Liver (tissue), 9 donors: ENCODE measurements around the gene HNRNPDL. TPM values are rescaled to one million over a fixed set of nuclear protein-coding genes. Genes with fewer than 3 reads are reported as not detected.

Experiments
- DNase-seq: peaks from one replicate; pipeline ENCODE4 v3.0.0-alpha.2; 2017; ENCODE audit warnings: low spot score
- H3K27ac ChIP-seq, 2 donors: one replicate each; pipeline ENCODE4 v1.7.0; 2013; ENCODE audit warnings: inconsistent platforms in 2 of 2, low read length in 2 of 2, control low read depth in 1 of 2, low read depth in 1 of 2, mild to moderate bottlenecking in 1 of 2
- H3K27me3 ChIP-seq, 4 donors: one replicate each; pipeline versions ENCODE4 v1.6.1 to v1.7.0; 2013; ENCODE audit warnings: low read length in 3 of 4, inconsistent platforms in 1 of 4, mild to moderate bottlenecking in 1 of 4, moderate library complexity in 1 of 4; ENCODE audit not compliant: control insufficient read depth in 4 of 4, insufficient read depth in 4 of 4
- H3K36me3 ChIP-seq, 4 donors: one replicate each; pipeline versions ENCODE4 v1.6.1 to v1.7.0; 2013; ENCODE audit warnings: low read length in 3 of 4, mild to moderate bottlenecking in 3 of 4, low read depth in 1 of 4, moderate library complexity in 1 of 4; ENCODE audit not compliant: control insufficient read depth in 4 of 4, insufficient read depth in 3 of 4
- H3K4me1 ChIP-seq, 4 donors: one replicate each; pipeline versions ENCODE4 v1.6.1 to v1.7.0; 2013; ENCODE audit warnings: low read length in 3 of 4, mild to moderate bottlenecking in 3 of 4, moderate library complexity in 1 of 4; ENCODE audit not compliant: control insufficient read depth in 4 of 4, insufficient read depth in 4 of 4
- H3K4me3 ChIP-seq, 3 donors: one replicate each; pipeline versions ENCODE4 v1.6.1 to v1.7.0; 2013; ENCODE audit warnings: low read length in 3 of 3, control low read depth in 1 of 3, low read depth in 1 of 3, mild to moderate bottlenecking in 1 of 3
- H3K9ac ChIP-seq, 2 donors: one replicate each; pipeline ENCODE4 v1.7.0; 2013; ENCODE audit warnings: low read length in 2 of 2, mild to moderate bottlenecking in 2 of 2, moderate library complexity in 2 of 2, control low read depth in 1 of 2, low read depth in 1 of 2
- H3K9me3 ChIP-seq, 4 donors: one replicate each; pipeline versions ENCODE4 v1.6.1 to v1.7.0; 2013; ENCODE audit warnings: low read length in 3 of 4; ENCODE audit not compliant: control insufficient read depth in 4 of 4
- ATF3 ChIP-seq: IDR thresholded peaks from 2 replicates; pipeline ENCODE4 v1.6.1; 2016; ENCODE audit warnings: antibody characterized with exemption
- EGR1 ChIP-seq, 2 donors: IDR thresholded peaks; 2 replicates each; pipeline ENCODE4 v1.6.1; 2016 to 2018; ENCODE audit warnings: antibody characterized with exemption in 2 of 2, low read depth in 2 of 2
- FOXA1 ChIP-seq: IDR thresholded peaks from 2 replicates; pipeline ENCODE4 v1.6.1; 2016; ENCODE audit warnings: antibody characterized with exemption
- FOXA2 ChIP-seq: IDR thresholded peaks from 2 replicates; pipeline ENCODE4 v1.6.1; 2016; ENCODE audit warnings: antibody characterized with exemption
- GABPA ChIP-seq, 2 donors: IDR thresholded peaks in 1 of 2; conservative IDR thresholded peaks in 1 of 2; 2 replicates each; pipeline ENCODE4 v1.6.1; 2016; ENCODE audit warnings: antibody characterized with exemption in 2 of 2, mild to moderate bottlenecking in 1 of 2, moderate library complexity in 1 of 2
- HNF4A ChIP-seq, 2 donors: conservative IDR thresholded peaks; 2 replicates each; pipeline ENCODE4 v1.6.1; 2016; ENCODE audit warnings: antibody characterized with exemption in 2 of 2, mild to moderate bottlenecking in 2 of 2
- HNF4G ChIP-seq: IDR thresholded peaks from 2 replicates; pipeline ENCODE4 v1.6.1; 2016; ENCODE audit warnings: antibody characterized with exemption
- JUND ChIP-seq, 2 donors: IDR thresholded peaks; 2 replicates each; pipeline ENCODE4 v1.6.1; 2016; ENCODE audit warnings: antibody characterized with exemption in 2 of 2
- RAD21 ChIP-seq, 2 donors: IDR thresholded peaks; 2 replicates each; pipeline ENCODE4 v1.6.1; 2016; ENCODE audit warnings: antibody characterized with exemption in 2 of 2, mild to moderate bottlenecking in 2 of 2
- REST ChIP-seq: IDR thresholded peaks from 2 replicates; pipeline ENCODE4 v1.6.1; 2016; ENCODE audit warnings: antibody characterized with exemption, mild to moderate bottlenecking
- RXRA ChIP-seq, 2 donors: IDR thresholded peaks; 2 replicates each; pipeline ENCODE4 v1.6.1; 2017 to 2018; ENCODE audit warnings: antibody characterized with exemption in 2 of 2, mild to moderate bottlenecking in 1 of 2
- SP1 ChIP-seq: IDR thresholded peaks from 2 replicates; pipeline ENCODE4 v1.6.1; 2018; ENCODE audit warnings: antibody characterized with exemption, mild to moderate bottlenecking
- YY1 ChIP-seq: IDR thresholded peaks from 2 replicates; pipeline ENCODE4 v1.6.1; 2016; ENCODE audit warnings: antibody characterized with exemption, mild to moderate bottlenecking
- WGBS: extraction: QIAGEN DNeasy Blood & Tissue Kit; methylation state at CpG from one replicate; pipeline ENCODE4 v1.1.7; 2013; 5-methylcytosine and 5-hydroxymethylcytosine counted together
- polyA plus RNA-seq, 2 donors: library from polyadenylated mRNA; stranded (reverse) in 1 of 2; unstranded in 1 of 2; fragments of 200-250 nt in 1 of 2; fragments of >200 nt in 1 of 2; fragmentation: Nextera tagmentation in 1 of 2; extraction: Ambion mirVana in 1 of 2; gene quantifications; one replicate each; pipeline versions ENCODE4 v1.2.1 to v1.2.3, GENCODE V29; 2013 to 2015
- total RNA-seq, 2 donors: library from RNA; depleted of rRNA; stranded (reverse); fragments of >200 nt; gene quantifications; one replicate each; pipeline ENCODE4 v1.2.3, GENCODE V29; 2014
- TF ChIP-seq, protein P1 (sequence below): fragments of 150-350 bp; IDR thresholded peaks from 2 replicates; pipeline ENCODE4 v1.5.1; 2017; ENCODE audit warnings: improper control_type of control experiment, low read depth, low read length; ENCODE audit not compliant: missing input control
- donor health status: healthy.
- donor health status: healthy.
- donor health status: healthy.
- donor health status: healthy.
- donor health status: healthy.

The HNRNPDL gene
- total and polyA plus RNA-seq, 4 donors, result 53.1 to 57.9 (median 57.6) TPM

- H3K36me3 ChIP-seq, result peaks cover 5 to 40% (median 38%) of the 10 kb centered on the region in 4 donors
- no peaks in the 10 kb centered on the region for H3K27me3 ChIP-seq
- DNase-seq, result no peak
- no peak overlapping the region for H3K9ac ChIP-seq
- H3K9me3 ChIP-seq, result no peaks in the 10 kb centered on the region
- WGBS, result 92% methylated on average over 5 of the region's 5 CpGs
- H3K4me3 ChIP-seq, result no peak overlapping the region
- no peak overlapping the region for H3K27ac ChIP-seq
- TF ChIP-seq, protein P1, sequence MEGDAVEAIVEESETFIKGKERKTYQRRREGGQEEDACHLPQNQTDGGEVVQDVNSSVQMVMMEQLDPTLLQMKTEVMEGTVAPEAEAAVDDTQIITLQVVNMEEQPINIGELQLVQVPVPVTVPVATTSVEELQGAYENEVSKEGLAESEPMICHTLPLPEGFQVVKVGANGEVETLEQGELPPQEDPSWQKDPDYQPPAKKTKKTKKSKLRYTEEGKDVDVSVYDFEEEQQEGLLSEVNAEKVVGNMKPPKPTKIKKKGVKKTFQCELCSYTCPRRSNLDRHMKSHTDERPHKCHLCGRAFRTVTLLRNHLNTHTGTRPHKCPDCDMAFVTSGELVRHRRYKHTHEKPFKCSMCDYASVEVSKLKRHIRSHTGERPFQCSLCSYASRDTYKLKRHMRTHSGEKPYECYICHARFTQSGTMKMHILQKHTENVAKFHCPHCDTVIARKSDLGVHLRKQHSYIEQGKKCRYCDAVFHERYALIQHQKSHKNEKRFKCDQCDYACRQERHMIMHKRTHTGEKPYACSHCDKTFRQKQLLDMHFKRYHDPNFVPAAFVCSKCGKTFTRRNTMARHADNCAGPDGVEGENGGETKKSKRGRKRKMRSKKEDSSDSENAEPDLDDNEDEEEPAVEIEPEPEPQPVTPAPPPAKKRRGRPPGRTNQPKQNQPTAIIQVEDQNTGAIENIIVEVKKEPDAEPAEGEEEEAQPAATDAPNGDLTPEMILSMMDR, result no peak
- no peak for TF ChIP-seq HNF4A (conservative IDR thresholded peaks at IDR 0.05)
- no peak for TF ChIP-seq HNF4G
- TF ChIP-seq ATF3, result no peak
- TF ChIP-seq FOXA1, result no peak
- no peak for TF ChIP-seq REST
- peaks cover 0 to 15% (median 9%) of the 10 kb centered on the region in 4 donors for H3K4me1 ChIP-seq
These were observed 7.6 kb downstream of the HNRNPDL start for GRCh38 chr4:82422616-82423015.

DNA sequence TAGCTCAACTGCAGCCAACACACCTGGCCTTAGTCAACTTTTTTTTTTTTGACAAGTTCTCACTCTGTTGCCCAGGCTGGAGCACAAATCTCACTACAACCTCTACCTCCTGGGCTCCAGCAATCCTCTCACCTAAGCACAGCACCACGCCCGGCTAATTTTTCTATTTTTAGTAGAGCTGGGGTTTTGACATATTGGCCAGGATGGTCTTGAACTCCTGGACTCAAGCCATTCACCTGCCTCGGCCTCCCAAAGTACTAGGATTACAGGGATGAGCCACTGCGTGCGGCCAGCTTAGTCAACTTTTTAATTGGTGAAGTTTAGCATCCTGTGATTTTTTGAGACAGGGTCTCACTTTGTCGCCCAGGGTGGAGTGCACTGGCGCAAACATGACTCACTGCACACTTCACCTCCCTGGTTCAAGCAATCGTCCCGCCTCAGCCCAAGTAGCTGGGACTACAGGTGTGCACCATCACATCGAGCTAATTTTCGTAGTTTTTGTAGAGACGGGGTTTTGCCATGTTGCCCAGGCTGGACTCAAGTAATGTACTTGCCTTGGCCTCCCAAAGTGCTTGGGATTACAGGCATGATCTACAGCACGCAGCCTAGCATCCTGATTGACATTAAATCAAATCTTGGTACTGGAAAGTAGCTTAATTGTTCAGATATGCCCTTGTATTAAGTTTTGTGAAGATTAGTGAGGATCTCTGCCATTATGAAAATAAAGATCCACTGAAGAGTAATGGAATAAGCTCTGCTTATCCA lies 8.3 kb downstream of the HNRNPDL start:
- peaks cover 5 to 40% (median 37%) of the 10 kb centered on the region in 4 donors for H3K36me3 ChIP-seq
- H3K9ac ChIP-seq, result no peak overlapping the region
- no peaks in the 10 kb centered on the region for H3K9me3 ChIP-seq
- WGBS, result 89% methylated on average over 13 of the region's 13 CpGs
- TF ChIP-seq RXRA (IDR thresholded peaks at IDR 0.05) (no peak), JUND (IDR thresholded peaks at IDR 0.05) (no peak), YY1 (no peak), REST (no peak), GABPA (IDR thresholded peaks at IDR 0.05 in 1 of 2, conservative IDR thresholded peaks at IDR 0.05 in 1 of 2) (no peak), ATF3 (no peak), HNF4G (no peak), FOXA2 (no peak), FOXA1 (no peak), RAD21 (IDR thresholded peaks at IDR 0.05) (no peak), EGR1 (IDR thresholded peaks at IDR 0.05; ENCODE audit: low read depth in 2 of 2) (no peak), SP1 (no peak)
- H3K4me1 ChIP-seq, result peaks cover 0 to 9% (median 6%) of the 10 kb centered on the region in 4 donors
- DNase-seq, result no peak
- no peak overlapping the region for H3K4me3 ChIP-seq
- H3K27me3 ChIP-seq, result no peaks in the 10 kb centered on the region
- H3K27ac ChIP-seq, result no peak overlapping the region
